HepG2 (cell line): ENCODE measurements around the gene MFSD12. TPM values are rescaled to one million over a fixed set of nuclear protein-coding genes. Genes with fewer than 3 reads are reported as not detected.

Experiments used
- ATF1 ChIP-seq: IDR thresholded peaks from 2 replicates; pipeline ENCODE4 v1.6.1; 2016; ENCODE audit warnings: mild to moderate bottlenecking, control low read depth
- CTCF ChIP-seq: sonication (generic); formaldehyde crosslinking; IDR thresholded peaks from 2 replicates; pipeline ENCODE4 v1.5.0; 2020; ENCODE audit warnings: mild to moderate bottlenecking, missing genetic modification reagents, moderate library complexity
- EEA1 ChIP-seq: sonication (generic); formaldehyde crosslinking; IDR thresholded peaks from 2 replicates; pipeline ENCODE4 v1.5.1; 2020; ENCODE audit warnings: mild to moderate bottlenecking, missing genetic modification reagents, borderline replicate concordance
- GZF1 ChIP-seq: sonication (generic); formaldehyde crosslinking; IDR thresholded peaks from 2 replicates; pipeline ENCODE4 v1.5.1; 2020; ENCODE audit warnings: mild to moderate bottlenecking, missing genetic modification reagents
- HNRNPK ChIP-seq: fragments of 200-400 bp; formaldehyde crosslinking; IDR thresholded peaks from 2 replicates; pipeline ENCODE4 v1.6.1; 2018; ENCODE audit warnings: low read length, low read depth, moderate library complexity, mild to moderate bottlenecking; ENCODE audit not compliant: poor library complexity, severe bottlenecking
- HOXD1 ChIP-seq: sonication (generic); formaldehyde crosslinking; IDR thresholded peaks from 2 replicates; pipeline ENCODE4 v1.5.0; 2020; ENCODE audit warnings: missing genetic modification reagents
- NCOA2 ChIP-seq: sonication (generic); formaldehyde crosslinking; IDR thresholded peaks from 2 replicates; pipeline ENCODE4 v1.8.0; 2022; ENCODE audit warnings: inconsistent platforms
- NCOA5 ChIP-seq: sonication (generic); formaldehyde crosslinking; IDR thresholded peaks from 2 replicates; pipeline ENCODE4 v1.4.0; 2020; ENCODE audit warnings: missing genetic modification reagents
- NFIB ChIP-seq: sonication (generic); formaldehyde crosslinking; IDR thresholded peaks from 2 replicates; pipeline ENCODE4 v1.9.0; 2021; ENCODE audit warnings: missing genetic modification reagents, mild to moderate bottlenecking, borderline replicate concordance
- PRPF4 ChIP-seq: fragments of 200-400 bp; formaldehyde crosslinking; IDR thresholded peaks from 2 replicates; pipeline ENCODE4 v1.6.1; 2016; ENCODE audit warnings: low read length, low read depth; ENCODE audit not compliant: poor library complexity, severe bottlenecking
- REST ChIP-seq, 2 experiments: IDR thresholded peaks; 2 replicates each; pipeline ENCODE4 v1.6.1; 2011 to 2012; ENCODE audit warnings: low read length in 2 of 2, borderline replicate concordance in 1 of 2, low read depth in 1 of 2, mild to moderate bottlenecking in 1 of 2, moderate library complexity in 1 of 2
- SATB2 ChIP-seq: sonication (generic); formaldehyde crosslinking; IDR thresholded peaks from 2 replicates; pipeline ENCODE4 v1.5.0; 2020; ENCODE audit warnings: missing genetic modification reagents
- SCMH1 ChIP-seq: sonication (generic); formaldehyde crosslinking; IDR thresholded peaks from 2 replicates; pipeline ENCODE4 v1.9.0; 2021; ENCODE audit warnings: missing genetic modification reagents, mild to moderate bottlenecking, borderline replicate concordance
- ZBTB46 ChIP-seq: sonication (generic); formaldehyde crosslinking; IDR thresholded peaks from 2 replicates; pipeline ENCODE4 v1.4.0; 2020; ENCODE audit warnings: mild to moderate bottlenecking, missing genetic modification reagents, borderline replicate concordance
- ZNF263 ChIP-seq: sonication (generic); formaldehyde crosslinking; IDR thresholded peaks from 2 replicates; pipeline ENCODE4 v1.4.0; 2020; ENCODE audit warnings: missing genetic modification reagents
- ZNF335 ChIP-seq: sonication (generic); formaldehyde crosslinking; IDR thresholded peaks from 2 replicates; pipeline ENCODE4 v1.4.0; 2020; ENCODE audit warnings: missing genetic modification reagents
- ZNF598 ChIP-seq: sonication (generic); formaldehyde crosslinking; IDR thresholded peaks from 2 replicates; pipeline ENCODE4 v1.5.1; 2020; ENCODE audit warnings: mild to moderate bottlenecking, missing genetic modification reagents, borderline replicate concordance
- ZNF639 ChIP-seq: conservative IDR thresholded peaks from 2 replicates; pipeline ENCODE4 v1.6.1; 2018; ENCODE audit warnings: missing genetic modification reagents
- ZNF713 ChIP-seq: sonication (generic); formaldehyde crosslinking; IDR thresholded peaks from 2 replicates; pipeline ENCODE4 v1.4.0; 2020; ENCODE audit warnings: mild to moderate bottlenecking, missing genetic modification reagents
- ZNF784 ChIP-seq: sonication (generic); formaldehyde crosslinking; IDR thresholded peaks from 2 replicates; pipeline ENCODE4 v1.5.1; 2020; ENCODE audit warnings: missing genetic modification reagents, mild to moderate bottlenecking, borderline replicate concordance
- polyA plus RNA-seq, 8 experiments: library from polyadenylated mRNA; depleted of rRNA in 3 of 8; stranded (reverse) in 7 of 8; unstranded in 1 of 8; fragments of >200 nt; fragmentation: Illumina TruSeq in 4 of 8; extraction: Trizol in 4 of 8; gene quantifications; 2 replicates each; pipeline versions ENCODE4 v1.2.1 to v1.2.3, GENCODE V29; 2011 to 2016; ENCODE audit warnings: low read depth in 4 of 8, missing spikeins in 1 of 8, mixed read lengths in 1 of 8; ENCODE audit not compliant: insufficient read depth in 1 of 8
- total RNA-seq, 5 experiments: library from RNA; depleted of rRNA; stranded (reverse); fragments of >200 nt; fragmentation: Illumina TruSeq; extraction: Trizol; gene quantifications; 2 replicates each; pipeline ENCODE4 v1.2.3, GENCODE V29; 2016; ENCODE audit warnings: low read depth in 1 of 5

The MFSD12 gene
- total and polyA plus RNA-seq, 2 of the 13 experiments (the other 11 are each of a cell fraction or from before 2014, with no cell fraction given), result 27.2 to 29.1 TPM

- TF ChIP-seq ZNF639 (CRISPR knock-in tag) (no peak), GZF1 (no peak), CTCF (CRISPR knock-in tag) (no peak), SATB2 (CRISPR knock-in tag) (no peak), ZBTB46 (CRISPR knock-in tag) (no peak), PRPF4 (no peak), ATF1 (no peak), HOXD1 (CRISPR knock-in tag) (no peak; the same call in 1 of the 2 replicates), EEA1 (peak; percentile 77; the same call in 1 of the 2 replicates), NCOA5 (CRISPR knock-in tag) (no peak), ZNF263 (CRISPR knock-in tag) (no peak), HNRNPK (no peak), ZNF713 (CRISPR knock-in tag) (no peak), NFIB (no peak), REST (IDR thresholded peaks at IDR 0.05; ENCODE audit: borderline replicate concordance in 1 of 2, low read depth in 1 of 2, low read length in 2 of 2) (peak in 1 of 2 experiments; percentile 83; a peak in 1 of 4 replicates), SCMH1 (CRISPR knock-in tag) (no peak), ZNF784 (CRISPR knock-in tag) (peak; percentile 80; the same call in 1 of the 2 replicates), ZNF598 (CRISPR knock-in tag) (peak; percentile 80; the same call in 1 of the 2 replicates), NCOA2 (CRISPR knock-in tag) (0 out of 2 replicates have a peak, but pooled peaks have one; percentile 25), ZNF335 (CRISPR knock-in tag) (no peak)
These were observed 56.8 kb downstream of the MFSD12 start, which contains the start of gene DOHH (continued) for GRCh38 chr19:3500429-3501101.
